Esophagus muscularis mucosa (tissue), 2 donors: ENCODE measurements around the gene POGK.

Source experiments
- POLR2A ChIP-seq: fragments of 450-650 bp; IDR thresholded peaks from one replicate; pipeline ENCODE4 v1.6.1; 2017; ENCODE audit warnings: antibody characterized with exemption, moderate library complexity, mild to moderate bottlenecking, low read depth
- POLR2AphosphoS5 ChIP-seq, 2 donors: sonication (generic); formaldehyde crosslinking; IDR thresholded peaks; one replicate each; pipeline ENCODE4 v1.6.1; 2017; ENCODE audit warnings: antibody characterized with exemption in 2 of 2

GRCh38 chr1:166796620-166797236 is 42.5 kb upstream of the POGK start:
- TF ChIP-seq POLR2AphosphoS5 (IDR thresholded peaks at IDR 0.05), result no peak
- no peak for TF ChIP-seq POLR2A
